ENCODE results near the gene SMIM38.
"Not testable (repeated sequence)": the region's sequence is repeated elsewhere in the genome, so short reads cannot be mapped to it uniquely, and the experiment has no call there.

The SMIM38 gene

GRCh38 chr11:69140161-69140560 is 15.6 kb upstream of the SMIM38 start:
- DNase-seq (ENCODE audit: low spot score): not testable (repeated sequence)

- no peak for DNase-seq (ENCODE audit: low spot score)
Observed at GRCh38 chr11:69140635-69141034, 15.1 kb upstream of the SMIM38 start.

GRCh38 chr11:69141742-69142141 is 14.0 kb upstream of the SMIM38 start:
- no peak for DNase-seq (ENCODE audit: low spot score)

- DNase-seq (ENCODE audit: low spot score): peak; percentile 80
Observed at GRCh38 chr11:69142895-69143294, 12.8 kb upstream of the SMIM38 start.

- no peak for DNase-seq (ENCODE audit: low spot score)
Observed at GRCh38 chr11:69144316-69145049, 11.3 kb upstream of the SMIM38 start.

GRCh38 chr11:69145050-69145380 is 10.7 kb upstream of the SMIM38 start:
- no peak for DNase-seq (ENCODE audit: low spot score)

- DNase-seq (ENCODE audit: low spot score): no peak
Observed at GRCh38 chr11:69148377-69148762, 7.4 kb upstream of the SMIM38 start.

GRCh38 chr11:69148806-69149205 is 6.9 kb upstream of the SMIM38 start:
- no peak for DNase-seq (ENCODE audit: low spot score)

GRCh38 chr11:69149338-69150045 is 6.2 kb upstream of the SMIM38 start:
- not testable (repeated sequence) for DNase-seq (ENCODE audit: low spot score)

GRCh38 chr11:69150175-69150574 is 5.6 kb upstream of the SMIM38 start:
- DNase-seq (ENCODE audit: low spot score): no peak

GRCh38 chr11:69151836-69152235 is 3.9 kb upstream of the SMIM38 start:
- no peak for DNase-seq (ENCODE audit: low spot score)

GRCh38 chr11:69152733-69153421 is 2.9 kb upstream of the SMIM38 start:
- no peak for DNase-seq (ENCODE audit: low spot score)

- no peak for DNase-seq (ENCODE audit: low spot score)
Observed at GRCh38 chr11:69153661-69154060, 2.1 kb upstream of the SMIM38 start.

GRCh38 chr11:69154211-69154913 is 1.4 kb upstream of the SMIM38 start:
- DNase-seq (ENCODE audit: low spot score): no peak

GRCh38 chr11:69154938-69155301 is 815 bp upstream of the SMIM38 start:
- DNase-seq (ENCODE audit: low spot score): no peak

- no peak for DNase-seq (ENCODE audit: low spot score)
Observed at GRCh38 chr11:69156235-69156639, 502 bp downstream of the SMIM38 start.

- DNase-seq (ENCODE audit: low spot score): no peak
Observed at GRCh38 chr11:69156673-69157155, 979 bp downstream of the SMIM38 start.

GRCh38 chr11:69157156-69157821 is 1.6 kb downstream of the SMIM38 start:
- no peak for DNase-seq (ENCODE audit: low spot score)

- DNase-seq (ENCODE audit: low spot score): no peak
Observed at GRCh38 chr11:69157822-69158231, 2.1 kb downstream of the SMIM38 start.

GRCh38 chr11:69158301-69159149 is 2.8 kb downstream of the SMIM38 start:
- DNase-seq (ENCODE audit: low spot score): no peak

All from NAMALWA (cell line).